Spleen (tissue), 11 donors: ENCODE results near the gene SLC39A7. TPM values are rescaled to one million over a fixed set of nuclear protein-coding genes. Genes with fewer than 3 reads are reported as not detected.
A peak's percentile ranks its signal among the peaks of the same experiment; 100 is the strongest.

Experiments used
- DNase-seq: peaks from one replicate; pipeline ENCODE4 v3.0.0-alpha.2; 2020
- H3K27ac ChIP-seq, 8 donors: fragments of 200-600 bp; sonication (generic) in 7 of 8; 1 replicate in 4 of 8; 2 replicates in 4 of 8; pipeline versions ENCODE4 v1.5.0 to v1.8.0; 2016 to 2021; ENCODE audit warnings: inconsistent platforms in 4 of 8, mild to moderate bottlenecking in 4 of 8, moderate library complexity in 1 of 8
- H3K27me3 ChIP-seq, 7 donors: fragments of 200-600 bp; sonication (generic) in 6 of 7; replicated peaks in 1 of 7; 1 replicate in 4 of 7; 2 replicates in 3 of 7; pipeline versions ENCODE4 v1.5.0 to v1.8.0; 2016 to 2021; ENCODE audit warnings: inconsistent platforms in 3 of 7, mild to moderate bottlenecking in 1 of 7
- H3K36me3 ChIP-seq, 6 donors: fragments of 200-600 bp; sonication (generic) in 5 of 6; 1 replicate in 4 of 6; 2 replicates in 2 of 6; pipeline versions ENCODE4 v1.5.0 to v1.8.0; 2016 to 2021; ENCODE audit warnings: inconsistent platforms in 2 of 6
- H3K4me1 ChIP-seq, 6 donors: fragments of 200-600 bp; sonication (generic) in 5 of 6; 1 replicate in 3 of 6; 2 replicates in 3 of 6; pipeline versions ENCODE4 v1.5.0 to v1.8.0; 2016 to 2021; ENCODE audit warnings: inconsistent platforms in 3 of 6
- H3K4me3 ChIP-seq, 8 donors: fragments of 200-600 bp; sonication (generic) in 7 of 8; 1 replicate in 4 of 8; 2 replicates in 4 of 8; pipeline versions ENCODE4 v1.5.0 to v1.8.0; 2016 to 2021; ENCODE audit warnings: inconsistent platforms in 4 of 8, mild to moderate bottlenecking in 4 of 8, moderate library complexity in 2 of 8
- H3K9me3 ChIP-seq, 8 donors: fragments of 200-600 bp; sonication (generic) in 7 of 8; 1 replicate in 4 of 8; 2 replicates in 4 of 8; pipeline versions ENCODE4 v1.5.0 to v1.8.0; 2016 to 2021; ENCODE audit warnings: inconsistent platforms in 4 of 8
- CTCF ChIP-seq, 11 experiments: fragments of 200-600 bp in 7 of 11; fragments of 450-650 bp in 4 of 11; sonication (generic) in 4 of 11; IDR thresholded peaks in 8 of 11; conservative IDR thresholded peaks in 3 of 11; 1 replicate in 7 of 11; 2 replicates in 4 of 11; pipeline versions ENCODE4 v1.4.0 to v1.8.0; 2016 to 2021; ENCODE audit warnings: antibody characterized with exemption in 11 of 11, inconsistent platforms in 4 of 11, mild to moderate bottlenecking in 1 of 11
- POLR2A ChIP-seq, 3 donors: fragments of 450-650 bp; IDR thresholded peaks; one replicate each; pipeline ENCODE4 v1.5.1; 2017; ENCODE audit warnings: antibody characterized with exemption in 3 of 3, mild to moderate bottlenecking in 1 of 3
- POLR2AphosphoS5 ChIP-seq, 3 donors: sonication (generic); formaldehyde crosslinking; IDR thresholded peaks; one replicate each; pipeline ENCODE4 v1.5.1; 2017; ENCODE audit warnings: antibody characterized with exemption in 3 of 3
- WGBS, 5 donors: extraction: QIAGEN DNeasy Blood & Tissue Kit in 3 of 5; methylation state at CpG; one replicate each; pipeline versions ENCODE4 v1.1.5 to v1.1.7; 2013 to 2018; 5-methylcytosine and 5-hydroxymethylcytosine counted together
- intact Hi-C: fragments of 100-400 bp; cut with DNase I; formaldehyde crosslinking; loops from one replicate; pipeline ENCODE4 v1.15.0; 2023; ENCODE audit warnings: low total_unique reads
- polyA plus RNA-seq, 3 donors: library from polyadenylated mRNA; stranded (reverse); fragments of 200-250 nt; gene quantifications; one replicate each; pipeline ENCODE4 v1.2.1, GENCODE V29; 2013
- total RNA-seq, 7 donors: library from RNA; depleted of rRNA in 3 of 7; stranded (reverse); fragments of >200 nt in 3 of 7; fragmentation: NEBNext Ultra II Directional in 4 of 7; extraction: Animal tissue kit (Norgen Biotek cat#: 25700) in 4 of 7; gene quantifications; one replicate each; pipeline versions ENCODE4 v1.1.0 to v1.2.1, GENCODE V29; 2016 to 2021
- donor health status: healthy with polysubstance abuse.
- donor health status: DM: no; HTN: no; CAD: no; lungs with moderate emphysema.
- donor health status: DM: no; HTN: no; CAD: no.
- donor health status: Bipolar disorder and iron deficiency.
- donor health status: healthy.
- donor health status: DM: no; HTN: no; CAD: no.
- donor health status: DM: yes; HTN: yes; CAD: no.

SLC39A7 gene
- total and polyA plus RNA-seq, 10 donors = 28.8 to 58.7 (median 45.3) TPM

GRCh38 chr6:33205191-33206026, 4.7 kb downstream of the SLC39A7 start:
- intact Hi-C loops = no loop called here
- peak; percentile 75 for DNase-seq
- H3K36me3 ChIP-seq = peaks cover 0 to 39% (median 29%) of the 10 kb centered on the region in 6 donors
- 46 to 54% (median 53%) methylated on average over 12 to 17 of the region's 17 CpGs for WGBS, 5 donors
- TF ChIP-seq CTCF (IDR thresholded peaks at IDR 0.05 in 8 of 11, conservative IDR thresholded peaks at IDR 0.05 in 3 of 11) = no peak
- peaks cover 32 to 87% (median 63%) of the 10 kb centered on the region in 6 donors for H3K4me1 ChIP-seq
- no peaks in the 10 kb centered on the region for H3K9me3 ChIP-seq
- H3K27ac ChIP-seq = peak overlapping the region in 5 of 8 donors; percentile 61 to 82 (median 73)
- H3K4me3 ChIP-seq = peak overlapping the region; percentile 65 to 83 (median 70)
- no peaks in the 10 kb centered on the region for H3K27me3 ChIP-seq

GRCh38 chr6:33206027-33206863, 5.6 kb downstream of the SLC39A7 start:
- H3K4me3 ChIP-seq = no peak overlapping the region
- H3K4me1 ChIP-seq = peaks cover 30 to 83% (median 61%) of the 10 kb centered on the region in 6 donors
- intact Hi-C loops = no loop called here
- TF ChIP-seq POLR2A (IDR thresholded peaks at IDR 0.05) = no peak
- WGBS, 5 donors = 81 to 94% (median 88%) methylated on average over 3 of the region's 3 CpGs
- no peaks in the 10 kb centered on the region for H3K9me3 ChIP-seq
- H3K27ac ChIP-seq = no peak overlapping the region
- no peak for DNase-seq
- H3K27me3 ChIP-seq = no peaks in the 10 kb centered on the region
- H3K36me3 ChIP-seq = peaks cover 0 to 47% (median 35%) of the 10 kb centered on the region in 6 donors

DNA sequence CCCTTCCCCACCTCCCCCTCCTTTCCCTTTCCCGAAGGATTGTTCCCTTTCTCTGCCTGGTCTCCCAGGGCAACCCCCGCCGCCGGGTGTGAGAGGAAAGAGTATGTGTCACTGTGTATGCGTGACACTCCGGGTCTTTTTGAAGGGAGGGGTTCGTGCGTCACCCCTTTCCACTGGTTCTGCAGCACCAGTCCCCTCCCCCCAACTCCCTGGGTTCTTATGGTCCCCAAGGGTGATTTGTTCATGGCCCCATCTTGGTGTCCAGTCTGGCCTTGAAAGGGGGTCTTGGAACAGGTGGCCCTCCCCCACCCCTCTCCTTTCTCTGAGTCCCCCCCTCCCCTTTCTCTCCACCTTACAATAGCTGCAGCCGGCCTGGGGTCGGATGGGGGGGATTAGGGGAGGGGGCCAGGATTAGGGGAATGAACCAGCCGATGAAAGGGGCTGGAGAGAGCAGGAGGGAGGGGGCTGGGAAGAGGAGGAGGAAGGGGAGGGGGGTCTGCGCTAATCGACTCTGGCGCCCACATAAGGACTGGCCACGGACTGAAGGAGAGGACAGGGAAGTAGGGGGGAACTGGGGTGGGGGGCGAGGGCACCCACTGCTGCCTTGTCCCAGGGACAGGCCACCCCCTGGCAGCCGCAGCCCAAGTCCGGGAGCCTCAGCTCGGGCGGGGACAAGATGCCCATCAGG, 6.3 kb downstream of the SLC39A7 start:
- peak; percentile 76 for DNase-seq
- peak overlapping the region in 4 of 8 donors; percentile 64 to 78 (median 72) for H3K4me3 ChIP-seq
- H3K27me3 ChIP-seq = peaks cover 0 to 3% (median 0%) of the 10 kb centered on the region in 7 donors
- intact Hi-C loops = no loop called here
- WGBS, 5 donors = 32 to 45% (median 42%) methylated on average over 17 to 20 of the region's 20 CpGs
- no peaks in the 10 kb centered on the region for H3K9me3 ChIP-seq
- H3K36me3 ChIP-seq = peaks cover 0 to 50% (median 39%) of the 10 kb centered on the region in 6 donors
- H3K27ac ChIP-seq = peak overlapping the region in 2 of 8 donors; percentile 94 to 95
- TF ChIP-seq POLR2AphosphoS5 (IDR thresholded peaks at IDR 0.05) = no peak
- TF ChIP-seq CTCF (IDR thresholded peaks at IDR 0.05 in 8 of 11, conservative IDR thresholded peaks at IDR 0.05 in 3 of 11) = no peak
- no peak for TF ChIP-seq POLR2A (IDR thresholded peaks at IDR 0.05)
- H3K4me1 ChIP-seq = peaks cover 23 to 82% (median 53%) of the 10 kb centered on the region in 6 donors

GRCh38 chr6:33207552-33208090, 7.0 kb downstream of the SLC39A7 start:
- intact Hi-C loops = no loop called here
- no peak for TF ChIP-seq POLR2A (IDR thresholded peaks at IDR 0.05)
- TF ChIP-seq CTCF (IDR thresholded peaks at IDR 0.05 in 8 of 11, conservative IDR thresholded peaks at IDR 0.05 in 3 of 11) = no peak
- TF ChIP-seq POLR2AphosphoS5 (IDR thresholded peaks at IDR 0.05) = no peak
- Histone ChIP-seq H3K27ac (peak overlapping the region; percentile 93 to 95 (median 94)), H3K9me3 (no peaks in the 10 kb centered on the region), H3K4me1 (peaks cover 21 to 82% (median 50%) of the 10 kb centered on the region in 6 donors), H3K36me3 (peaks cover 0 to 49% (median 34%) of the 10 kb centered on the region in 6 donors), H3K27me3 (peaks cover 0 to 6% (median 0%) of the 10 kb centered on the region in 7 donors), H3K4me3 (peak overlapping the region; percentile 44 to 78 (median 66))
- DNase-seq = peak; percentile 85
- 1 to 4% (median 2%) methylated on average over 28 to 29 of the region's 29 CpGs for WGBS, 5 donors
